OCI-M2 (cell line): ENCODE measurements around the gene PLCB3.
A peak's percentile ranks its signal among the peaks of the same experiment; 100 is the strongest.

Source experiments
- DNase-seq: peaks from one replicate; lab custom pipeline; 2025; ENCODE audit not compliant: unreplicated experiment; lab: John Stamatoyannopoulos, UW

Gene PLCB3

GRCh38 chr11:64220798-64221197 lies 30.5 kb upstream of the PLCB3 start:
- DNase-seq: no peak

GRCh38 chr11:64222651-64223000 lies 28.7 kb upstream of the PLCB3 start:
- no peak for DNase-seq

GRCh38 chr11:64223001-64223651 lies 28.2 kb upstream of the PLCB3 start:
- DNase-seq: no peak

GRCh38 chr11:64224151-64224890 lies 27.0 kb upstream of the PLCB3 start:
- DNase-seq: no peak

GRCh38 chr11:64224891-64225607 lies 26.3 kb upstream of the PLCB3 start:
- DNase-seq: no peak

- no peak for DNase-seq
These were observed 25.5 kb upstream of the PLCB3 start, which contains the start of the genes NUDT22 and TRPT1 for GRCh38 chr11:64225608-64226506. TSS of gene NUDT22 (plus strand) at chr11:64226274. CDS start at chr11:64226653, 379 bp downstream. TSS of gene TRPT1 (minus strand) at chr11:64226186. CDS start at chr11:64225860, 326 bp downstream.

GRCh38 chr11:64226507-64227051 lies 24.8 kb upstream of the PLCB3 start:
- no peak for DNase-seq

- no peak for DNase-seq
These were observed 23.8 kb upstream of the PLCB3 start for GRCh38 chr11:64227405-64227956.

GRCh38 chr11:64229090-64229743 lies 22.1 kb upstream of the PLCB3 start:
- DNase-seq: no peak

- no peak for DNase-seq
These were observed 21.6 kb upstream of the PLCB3 start for GRCh38 chr11:64229744-64230170.

- DNase-seq: peak; percentile 50
These were observed 21.0 kb upstream of the PLCB3 start, which contains the start of gene DNAJC4 for GRCh38 chr11:64230171-64230984. TSS of gene DNAJC4 (plus strand) at chr11:64230548. CDS start at chr11:64230855, 307 bp downstream.

- no peak for DNase-seq
These were observed 20.4 kb upstream of the PLCB3 start for GRCh38 chr11:64230985-64231365.

GRCh38 chr11:64231546-64231945 lies 19.8 kb upstream of the PLCB3 start:
- no peak for DNase-seq

GRCh38 chr11:64232182-64232966 lies 19.0 kb upstream of the PLCB3 start:
- no peak for DNase-seq

- DNase-seq: no peak
These were observed 18.4 kb upstream of the PLCB3 start for GRCh38 chr11:64232967-64233315.

GRCh38 chr11:64233913-64234586 lies 17.3 kb upstream of the PLCB3 start, which contains the start of gene VEGFB:
TSS of gene VEGFB (plus strand) at chr11:64234584. CDS start at chr11:64234834, 250 bp downstream.
- DNase-seq: no peak

- DNase-seq: no peak
These were observed 16.5 kb upstream of the PLCB3 start for GRCh38 chr11:64234647-64235379.
